ENCODE measurements around the gene DMBT1.

DMBT1 gene

GRCh38 chr10:122674781-122675180, 114.2 kb downstream of the DMBT1 start:
- DNase-seq = no peak

GRCh38 chr10:122675278-122675677, 114.7 kb downstream of the DMBT1 start:
- DNase-seq = no peak

GRCh38 chr10:122678266-122678665, 117.7 kb downstream of the DMBT1 start:
- DNase-seq = no peak

- DNase-seq = no peak
Observed at GRCh38 chr10:122682522-122682921, 122.0 kb downstream of the DMBT1 start.

- no peak for DNase-seq
Observed at GRCh38 chr10:122688293-122688989, 127.9 kb downstream of the DMBT1 start.

- no peak for DNase-seq
Observed at GRCh38 chr10:122689146-122689820, 128.7 kb downstream of the DMBT1 start.

GRCh38 chr10:122692744-122693143, 132.2 kb downstream of the DMBT1 start:
- DNase-seq = no peak
